Choroid plexus epithelial cell (primary cell): Measurements from ENCODE around the gene RALBP1.

Experiments used
- DNase-seq: peaks from one replicate; pipeline ENCODE4 v3.0.0-alpha.2; 2010; ENCODE audit warnings: low read depth
- H3K4me3 ChIP-seq: 2 replicates; pipeline ENCODE4 v1.5.1; 2011; ENCODE audit warnings: low read depth, mild to moderate bottlenecking, control low read depth, low read length, moderate library complexity
- TF ChIP-seq, protein P1 (sequence below): conservative IDR thresholded peaks from 2 replicates; pipeline ENCODE4 v1.5.1; 2011; ENCODE audit warnings: low read depth, mild to moderate bottlenecking, control low read depth, inconsistent platforms, low read length, moderate library complexity

RALBP1 gene

DNA sequence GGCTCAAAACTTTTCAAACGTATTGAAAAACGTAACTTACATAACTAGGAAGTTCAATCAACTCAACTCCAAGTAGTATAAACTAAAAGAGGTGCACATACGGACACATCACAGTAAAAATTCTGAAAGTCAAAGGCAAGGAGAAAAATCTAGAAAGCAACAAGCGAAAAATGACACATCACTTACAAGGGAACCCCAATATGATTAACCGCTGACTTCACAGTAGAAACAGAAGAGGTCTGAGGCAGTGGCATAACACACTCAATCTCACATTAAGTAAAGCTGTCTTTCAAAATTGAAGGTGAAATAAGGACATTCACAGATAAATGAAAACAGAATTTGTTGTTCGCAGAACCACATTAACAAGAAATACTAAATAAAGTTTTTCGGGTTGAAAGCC, 106.4 kb downstream of the RALBP1 start:
- no peak for DNase-seq
- TF ChIP-seq, protein P1, sequence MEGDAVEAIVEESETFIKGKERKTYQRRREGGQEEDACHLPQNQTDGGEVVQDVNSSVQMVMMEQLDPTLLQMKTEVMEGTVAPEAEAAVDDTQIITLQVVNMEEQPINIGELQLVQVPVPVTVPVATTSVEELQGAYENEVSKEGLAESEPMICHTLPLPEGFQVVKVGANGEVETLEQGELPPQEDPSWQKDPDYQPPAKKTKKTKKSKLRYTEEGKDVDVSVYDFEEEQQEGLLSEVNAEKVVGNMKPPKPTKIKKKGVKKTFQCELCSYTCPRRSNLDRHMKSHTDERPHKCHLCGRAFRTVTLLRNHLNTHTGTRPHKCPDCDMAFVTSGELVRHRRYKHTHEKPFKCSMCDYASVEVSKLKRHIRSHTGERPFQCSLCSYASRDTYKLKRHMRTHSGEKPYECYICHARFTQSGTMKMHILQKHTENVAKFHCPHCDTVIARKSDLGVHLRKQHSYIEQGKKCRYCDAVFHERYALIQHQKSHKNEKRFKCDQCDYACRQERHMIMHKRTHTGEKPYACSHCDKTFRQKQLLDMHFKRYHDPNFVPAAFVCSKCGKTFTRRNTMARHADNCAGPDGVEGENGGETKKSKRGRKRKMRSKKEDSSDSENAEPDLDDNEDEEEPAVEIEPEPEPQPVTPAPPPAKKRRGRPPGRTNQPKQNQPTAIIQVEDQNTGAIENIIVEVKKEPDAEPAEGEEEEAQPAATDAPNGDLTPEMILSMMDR, result no peak
- no peak overlapping the region for H3K4me3 ChIP-seq

DNA sequence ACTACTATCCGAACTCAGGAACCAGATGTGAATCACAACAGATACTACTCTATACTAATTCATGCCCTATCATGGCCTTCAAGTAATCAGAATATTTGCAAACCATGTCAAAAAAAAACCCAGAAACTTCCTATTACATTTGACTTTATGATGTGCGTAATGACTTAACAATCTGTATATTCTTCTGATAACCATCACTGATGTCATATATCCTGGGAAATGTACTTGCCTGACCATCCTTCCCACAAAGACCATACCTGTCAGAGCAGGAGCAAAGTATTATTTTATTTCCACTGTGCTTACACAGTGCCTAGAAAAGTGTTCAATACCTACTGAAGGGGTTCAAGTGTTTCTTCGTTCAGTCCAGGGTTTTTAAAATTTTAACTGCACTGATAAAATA, 111.5 kb downstream of the RALBP1 start:
- H3K4me3 ChIP-seq, result no peak overlapping the region
- no peak for DNase-seq
- TF ChIP-seq, protein P1, result no peak
